Neural crest cell (in vitro differentiated cells): Measurements from ENCODE around the gene FAM222B. TPM values are rescaled to one million over a fixed set of nuclear protein-coding genes. Genes with fewer than 3 reads are reported as not detected.
A peak's percentile ranks its signal among the peaks of the same experiment; 100 is the strongest.

ENCODE experiments used
- DNase-seq: peaks from one replicate; pipeline ENCODE4 v3.0.0; 2021; ENCODE audit warnings: low read depth, mixed read lengths, low spot score
- H3K27ac Mint-ChIP-seq: one replicate; pipeline ENCODE4 v1.8.0; 2021; ENCODE audit warnings: mild to moderate bottlenecking, mixed read lengths; ENCODE audit not compliant: unreplicated experiment
- H3K27me3 Mint-ChIP-seq: 2 replicates; pipeline ENCODE4 v1.8.0; 2021; ENCODE audit warnings: low read depth, mild to moderate bottlenecking, mixed read lengths
- H3K36me3 Mint-ChIP-seq: 2 replicates; pipeline ENCODE4 v1.8.0; 2021; ENCODE audit warnings: low read depth, mild to moderate bottlenecking, mixed read lengths
- H3K4me1 Mint-ChIP-seq: 2 replicates; pipeline ENCODE4 v1.8.0; 2021; ENCODE audit warnings: mixed read lengths
- H3K4me3 Mint-ChIP-seq: one replicate; pipeline ENCODE4 v1.8.0; 2021; ENCODE audit warnings: mild to moderate bottlenecking, mixed read lengths
- H3K9me3 Mint-ChIP-seq: 2 replicates; pipeline ENCODE4 v1.8.0; 2021; ENCODE audit warnings: mixed read lengths
- long read RNA-seq: library from polyadenylated mRNA; unstranded; transcript quantifications from one replicate; pipeline ENCODE4 v2.0.0, GENCODE V29; 2020
- total RNA-seq: library from RNA; stranded (reverse); gene quantifications from 2 replicates; pipeline ENCODE4 v1.2.1, GENCODE V29; 2021
- TF ChIP-seq, protein P1 (sequence below): fragments of 200-600 bp; sonication (generic); conservative IDR thresholded peaks from 2 replicates; pipeline ENCODE4 v1.5.0; 2021; ENCODE audit warnings: antibody characterized with exemption, mild to moderate bottlenecking

FAM222B gene, protein sequence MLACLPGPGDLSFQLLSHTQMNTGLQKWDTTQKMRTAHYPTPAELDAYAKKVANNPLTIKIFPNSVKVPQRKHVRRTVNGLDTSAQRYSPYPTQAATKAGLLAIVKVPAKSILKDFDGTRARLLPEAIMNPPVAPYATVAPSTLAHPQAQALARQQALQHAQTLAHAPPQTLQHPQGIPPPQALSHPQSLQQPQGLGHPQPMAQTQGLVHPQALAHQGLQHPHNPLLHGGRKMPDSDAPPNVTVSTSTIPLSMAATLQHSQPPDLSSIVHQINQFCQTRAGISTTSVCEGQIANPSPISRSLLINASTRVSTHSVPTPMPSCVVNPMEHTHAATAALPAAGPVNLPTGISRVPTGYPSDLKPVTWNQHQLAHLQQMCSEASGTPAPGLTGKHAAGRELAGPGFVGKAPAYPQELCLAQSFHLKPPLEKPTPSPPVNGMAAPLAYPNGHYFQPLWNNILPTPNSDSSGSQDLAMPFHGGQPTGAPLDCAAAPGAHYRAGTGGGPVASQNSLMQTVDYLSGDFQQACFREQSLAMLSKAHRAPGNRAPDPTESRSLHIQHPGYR
- total RNA-seq = 29.6 and 33.0 TPM in 2 replicates
- long read RNA-seq, partial matches to known transcripts = 0 of 2 reads
- long read RNA-seq, other reads (novel, unspliced or antisense) = 2 of 2 reads

DNA sequence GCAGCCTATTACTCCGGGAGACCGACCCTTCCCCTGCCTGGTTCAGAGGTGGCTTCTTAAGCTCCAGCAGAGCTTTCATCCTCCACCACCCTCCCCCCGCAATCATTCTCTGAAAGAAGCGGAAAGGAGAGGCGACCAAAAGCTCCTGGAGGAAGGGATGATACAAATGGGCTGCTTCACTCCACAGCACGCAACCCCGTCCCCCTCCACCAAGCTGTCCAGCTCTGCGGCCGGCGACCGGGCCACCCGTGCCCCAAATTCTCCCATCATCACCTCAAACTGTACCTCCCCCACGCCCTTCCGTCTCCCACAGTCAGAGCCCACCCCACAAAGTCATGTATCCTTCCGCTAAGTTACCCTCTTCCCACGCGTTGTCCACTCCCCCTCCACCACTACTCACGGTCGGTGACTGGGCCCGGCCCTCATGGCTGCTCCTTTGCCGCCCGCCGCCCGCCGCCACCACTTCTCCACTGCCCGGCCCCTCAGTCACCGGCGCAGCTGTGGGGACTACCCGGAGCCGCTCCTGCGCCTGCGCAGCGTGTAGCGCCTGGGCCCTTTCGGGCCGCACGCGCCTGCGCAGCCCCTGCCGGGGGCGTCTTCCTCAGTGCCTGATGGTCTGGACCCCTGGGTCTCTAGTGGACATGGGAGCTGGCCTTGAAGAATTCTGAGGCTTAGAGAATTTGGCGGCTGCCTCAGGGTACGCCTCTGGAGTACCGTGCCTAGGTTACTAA is at the start of gene FAM222B:
TSS of gene FAM222B (minus strand) at position 509 of the 731 bp plus-strand sequence. CDS start 76,123 bp downstream, outside the sequence.
- Mint-ChIP-seq H3K4me1 (peaks cover 21% of the 10 kb centered on the region), H3K36me3 (no peaks in the 10 kb centered on the region), H3K9me3 (no peaks in the 10 kb centered on the region), H3K4me3 (peak within 1 kb of the TSS; percentile 97), H3K27ac (peak within 1 kb of the TSS; percentile 97), H3K27me3 (no peaks in the 10 kb centered on the region)
- DNase-seq = peak; percentile 85
- TF ChIP-seq, protein P1, sequence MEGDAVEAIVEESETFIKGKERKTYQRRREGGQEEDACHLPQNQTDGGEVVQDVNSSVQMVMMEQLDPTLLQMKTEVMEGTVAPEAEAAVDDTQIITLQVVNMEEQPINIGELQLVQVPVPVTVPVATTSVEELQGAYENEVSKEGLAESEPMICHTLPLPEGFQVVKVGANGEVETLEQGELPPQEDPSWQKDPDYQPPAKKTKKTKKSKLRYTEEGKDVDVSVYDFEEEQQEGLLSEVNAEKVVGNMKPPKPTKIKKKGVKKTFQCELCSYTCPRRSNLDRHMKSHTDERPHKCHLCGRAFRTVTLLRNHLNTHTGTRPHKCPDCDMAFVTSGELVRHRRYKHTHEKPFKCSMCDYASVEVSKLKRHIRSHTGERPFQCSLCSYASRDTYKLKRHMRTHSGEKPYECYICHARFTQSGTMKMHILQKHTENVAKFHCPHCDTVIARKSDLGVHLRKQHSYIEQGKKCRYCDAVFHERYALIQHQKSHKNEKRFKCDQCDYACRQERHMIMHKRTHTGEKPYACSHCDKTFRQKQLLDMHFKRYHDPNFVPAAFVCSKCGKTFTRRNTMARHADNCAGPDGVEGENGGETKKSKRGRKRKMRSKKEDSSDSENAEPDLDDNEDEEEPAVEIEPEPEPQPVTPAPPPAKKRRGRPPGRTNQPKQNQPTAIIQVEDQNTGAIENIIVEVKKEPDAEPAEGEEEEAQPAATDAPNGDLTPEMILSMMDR = no peak

DNA sequence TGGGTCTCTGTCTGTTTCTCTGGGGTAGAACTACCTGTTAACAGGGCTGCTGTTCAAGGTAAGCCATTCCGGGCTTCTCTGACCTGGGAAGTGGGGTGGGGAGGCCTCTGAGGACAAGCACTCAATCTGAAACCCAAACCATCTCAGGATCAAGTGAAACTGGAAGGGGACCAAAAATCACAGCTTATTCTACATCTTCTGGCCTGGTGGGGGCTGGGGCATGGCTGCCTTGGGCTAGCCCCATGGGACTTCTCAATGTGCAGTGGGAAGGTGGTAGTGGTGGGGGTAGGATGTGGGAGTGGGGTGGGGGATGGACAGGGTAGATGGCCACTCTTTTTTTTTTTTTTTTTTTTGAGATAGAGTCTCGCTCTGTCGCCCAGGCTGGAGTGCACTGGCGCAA is 49.4 kb upstream of the FAM222B start:
- H3K27me3 Mint-ChIP-seq = no peaks in the 10 kb centered on the region
- H3K4me1 Mint-ChIP-seq = peaks cover 56% of the 10 kb centered on the region
- DNase-seq = no peak
- H3K36me3 Mint-ChIP-seq = peaks cover 3% of the 10 kb centered on the region
- TF ChIP-seq, protein P1 = no peak
- no peak overlapping the region for H3K4me3 Mint-ChIP-seq
- H3K9me3 Mint-ChIP-seq = no peaks in the 10 kb centered on the region
- H3K27ac Mint-ChIP-seq = no peak overlapping the region

DNA sequence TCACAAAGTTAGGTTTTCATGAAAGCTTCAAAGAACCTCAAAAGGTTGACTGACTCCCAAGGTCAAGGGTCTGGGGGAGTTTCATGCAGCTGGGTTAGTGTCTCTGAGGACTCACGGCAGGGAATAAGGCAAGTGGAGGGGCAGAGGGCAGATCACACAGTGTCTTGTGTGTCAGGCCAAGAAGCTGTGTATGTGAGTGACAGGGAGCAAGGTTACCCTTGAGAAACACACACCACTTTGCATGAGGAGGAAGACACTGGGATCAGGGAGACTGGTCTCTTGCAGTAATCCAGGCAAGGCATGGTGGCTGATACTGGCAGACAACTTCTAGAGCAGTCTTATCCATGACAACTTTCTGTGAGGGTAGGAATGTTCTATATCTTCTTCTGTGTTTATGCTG is 48.6 kb upstream of the FAM222B start:
- H3K36me3 Mint-ChIP-seq = peaks cover 3% of the 10 kb centered on the region
- peaks cover 54% of the 10 kb centered on the region for H3K4me1 Mint-ChIP-seq
- no peaks in the 10 kb centered on the region for H3K9me3 Mint-ChIP-seq
- no peak for DNase-seq
- no peak overlapping the region for H3K27ac Mint-ChIP-seq
- H3K27me3 Mint-ChIP-seq = no peaks in the 10 kb centered on the region
- TF ChIP-seq, protein P1 = no peak
- peak overlapping the region; percentile 66 for H3K4me3 Mint-ChIP-seq

DNA sequence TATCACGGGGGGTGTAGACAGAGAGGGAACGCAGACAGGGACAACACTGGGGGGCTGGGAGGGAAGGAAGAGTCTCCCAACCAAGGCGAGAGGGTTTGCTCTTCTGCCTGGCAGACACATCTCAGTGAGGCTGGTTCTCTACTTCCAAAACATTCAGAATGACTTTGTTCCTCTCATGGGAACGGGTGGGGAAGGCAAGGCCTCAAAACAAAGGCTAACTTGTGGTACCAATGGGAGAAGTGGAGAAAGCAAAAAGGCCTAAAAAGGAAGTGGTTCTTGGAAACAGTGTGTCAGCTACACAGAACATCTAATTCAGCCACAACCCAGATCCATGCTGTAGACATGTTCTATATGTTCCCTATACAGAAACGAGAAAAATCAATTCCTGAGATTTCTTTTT is 47.4 kb upstream of the FAM222B start:
- H3K4me3 Mint-ChIP-seq = no peak overlapping the region
- H3K4me1 Mint-ChIP-seq = peaks cover 45% of the 10 kb centered on the region
- no peak for DNase-seq
- H3K27me3 Mint-ChIP-seq = no peaks in the 10 kb centered on the region
- no peak overlapping the region for H3K27ac Mint-ChIP-seq
- no peaks in the 10 kb centered on the region for H3K9me3 Mint-ChIP-seq
- TF ChIP-seq, protein P1 = no peak
- H3K36me3 Mint-ChIP-seq = peaks cover 3% of the 10 kb centered on the region

DNA sequence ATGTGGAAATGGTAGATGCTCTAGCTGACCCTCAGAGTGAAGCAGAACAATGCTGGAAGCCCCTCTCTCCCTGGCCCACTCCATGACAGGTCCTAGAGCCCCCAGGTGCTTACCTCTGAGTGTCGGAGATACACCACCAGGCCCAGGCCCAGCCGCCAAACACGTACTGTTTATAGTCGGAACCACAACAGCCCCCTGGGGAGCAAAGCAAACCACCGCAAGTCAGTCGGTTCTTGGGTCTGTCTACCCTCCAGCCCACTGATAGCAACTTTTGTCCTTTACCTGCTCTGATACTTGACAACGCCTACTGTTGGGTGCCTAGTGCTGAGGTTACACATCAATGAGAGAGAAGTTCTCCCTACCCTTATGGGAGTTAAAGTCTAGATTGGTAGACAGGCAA is 46.2 kb upstream of the FAM222B start:
- TF ChIP-seq, protein P1 = no peak
- H3K4me1 Mint-ChIP-seq = peaks cover 44% of the 10 kb centered on the region
- no peaks in the 10 kb centered on the region for H3K9me3 Mint-ChIP-seq
- H3K27ac Mint-ChIP-seq = no peak overlapping the region
- no peak for DNase-seq
- no peak overlapping the region for H3K4me3 Mint-ChIP-seq
- H3K36me3 Mint-ChIP-seq = peaks cover 3% of the 10 kb centered on the region
- H3K27me3 Mint-ChIP-seq = no peaks in the 10 kb centered on the region
